Measurements from ENCODE around the gene RASGRP2. TPM values are rescaled to one million over a fixed set of nuclear protein-coding genes. Genes with fewer than 3 reads are reported as not detected.
A peak's percentile ranks its signal among the peaks of the same experiment; 100 is the strongest.

The RASGRP2 gene
- total RNA-seq, 1 experiment from 2014 or later, result 0.23 TPM

GRCh38 chr11:64742087-64742888 is 1.7 kb downstream of the RASGRP2 start:
- DNase-seq (ENCODE audit: low read depth), result no peak

GRCh38 chr11:64741375-64742086 is 2.4 kb downstream of the RASGRP2 start:
- no peak for DNase-seq (ENCODE audit: low read depth)

- no peak for DNase-seq (ENCODE audit: low read depth)
Measured at GRCh38 chr11:64739871-64740270, 4.1 kb downstream of the RASGRP2 start.

- DNase-seq (ENCODE audit: low read depth), result no peak
Measured at GRCh38 chr11:64736654-64737053, 7.3 kb downstream of the RASGRP2 start.

DNA sequence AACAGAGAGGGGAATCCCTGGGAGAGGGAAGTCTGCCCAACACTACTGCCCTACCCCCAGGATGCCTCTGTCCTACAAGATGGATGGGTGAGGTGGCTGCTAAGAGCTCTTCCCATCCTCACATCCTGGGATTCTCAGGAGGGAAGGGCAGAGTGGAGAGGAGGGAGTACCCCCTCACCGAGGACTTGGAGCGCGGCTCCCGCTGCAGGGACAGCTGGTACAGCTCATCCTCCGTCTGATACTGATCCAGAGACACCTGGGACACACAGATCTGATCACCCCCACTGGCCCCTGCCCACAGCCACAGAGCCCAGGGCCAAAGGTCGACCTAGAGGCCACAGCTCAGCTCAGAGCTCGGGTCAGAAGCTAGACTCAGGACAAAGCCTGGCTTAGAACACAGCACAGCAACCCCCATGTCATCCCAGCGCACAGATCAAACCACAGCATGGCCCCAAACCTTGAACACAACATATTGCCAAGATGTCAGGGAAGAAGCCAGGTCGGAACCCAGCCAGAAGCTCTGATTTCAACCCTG is 8.2 kb downstream of the RASGRP2 start:
- no peak for DNase-seq (ENCODE audit: low read depth)

- no peak for DNase-seq (ENCODE audit: low read depth)
Measured at GRCh38 chr11:64734811-64735724, 8.9 kb downstream of the RASGRP2 start.

DNA sequence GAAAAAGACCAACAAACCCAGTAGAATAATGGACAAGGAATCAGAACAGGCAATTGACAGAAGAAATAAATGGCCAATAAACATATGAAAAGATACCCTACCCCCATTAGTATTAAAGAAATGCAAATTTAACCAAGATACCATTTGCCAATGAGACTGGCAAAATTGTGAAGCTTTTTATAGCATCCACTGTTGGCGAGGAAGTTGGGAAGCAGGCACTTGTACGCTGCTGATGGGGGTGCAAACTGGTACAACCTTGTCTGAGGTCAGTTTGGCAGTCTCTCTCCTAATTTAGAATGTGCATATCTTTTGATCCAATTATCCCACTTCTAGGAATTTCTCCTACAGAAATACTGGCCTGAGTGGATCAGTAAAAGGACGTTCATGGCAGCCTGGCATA is 12.3 kb downstream of the RASGRP2 start:
- DNase-seq (ENCODE audit: low read depth), result no peak

DNA sequence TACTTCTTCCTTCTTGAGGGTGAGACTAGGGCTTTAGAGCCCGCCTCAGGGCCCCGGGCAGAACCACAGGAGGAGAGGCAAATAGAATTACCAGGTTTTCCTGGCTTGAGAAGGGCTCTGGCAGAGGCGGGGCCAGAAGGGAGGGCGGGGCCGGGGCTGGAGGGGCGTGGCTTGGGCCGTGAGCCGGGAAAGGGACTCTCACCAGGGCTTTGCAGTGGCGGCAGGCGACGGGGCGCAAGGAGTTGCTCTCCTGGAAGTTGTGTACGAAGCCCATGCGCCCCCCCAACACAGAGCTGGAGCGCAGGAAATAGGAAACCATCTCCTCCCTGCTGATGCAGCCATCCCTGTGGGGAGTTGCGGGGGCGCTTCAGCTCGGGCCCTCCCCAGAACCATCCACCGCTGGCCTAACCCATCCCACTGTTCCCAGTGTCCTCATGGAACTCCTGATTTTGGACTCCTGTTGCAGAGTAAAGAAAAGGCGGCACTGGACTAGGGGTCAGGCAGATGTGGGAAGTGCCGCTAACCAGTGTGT is 14.0 kb downstream of the RASGRP2 start:
- no peak for DNase-seq (ENCODE audit: low read depth)

- DNase-seq (ENCODE audit: low read depth), result no peak
Measured at GRCh38 chr11:64728757-64729365, 15.1 kb downstream of the RASGRP2 start.

GRCh38 chr11:64726867-64727530 is 16.9 kb downstream of the RASGRP2 start:
- no peak for DNase-seq (ENCODE audit: low read depth)

DNA sequence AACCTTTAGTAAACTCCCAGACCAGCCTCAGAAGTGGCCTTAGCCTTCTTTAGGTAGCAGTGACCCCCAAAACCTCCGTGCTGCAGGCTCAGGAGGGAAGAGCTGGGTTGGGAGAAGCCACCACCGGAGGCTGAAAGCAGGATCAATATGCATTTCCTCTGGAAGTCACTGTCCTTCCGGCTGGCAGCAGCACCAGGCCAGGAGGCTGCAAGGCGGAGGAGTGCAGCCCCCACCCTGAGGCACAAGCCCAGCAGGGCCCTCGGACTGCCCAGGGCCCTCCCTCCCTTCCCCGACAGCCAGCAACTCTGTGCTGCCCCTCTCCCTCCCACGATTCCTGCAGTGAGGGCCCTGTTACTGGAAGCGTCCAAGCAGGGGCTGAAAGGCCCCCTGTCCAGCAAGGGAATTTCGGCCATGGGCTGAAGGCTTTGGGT is 17.7 kb downstream of the RASGRP2 start:
- no peak for DNase-seq (ENCODE audit: low read depth)

DNA sequence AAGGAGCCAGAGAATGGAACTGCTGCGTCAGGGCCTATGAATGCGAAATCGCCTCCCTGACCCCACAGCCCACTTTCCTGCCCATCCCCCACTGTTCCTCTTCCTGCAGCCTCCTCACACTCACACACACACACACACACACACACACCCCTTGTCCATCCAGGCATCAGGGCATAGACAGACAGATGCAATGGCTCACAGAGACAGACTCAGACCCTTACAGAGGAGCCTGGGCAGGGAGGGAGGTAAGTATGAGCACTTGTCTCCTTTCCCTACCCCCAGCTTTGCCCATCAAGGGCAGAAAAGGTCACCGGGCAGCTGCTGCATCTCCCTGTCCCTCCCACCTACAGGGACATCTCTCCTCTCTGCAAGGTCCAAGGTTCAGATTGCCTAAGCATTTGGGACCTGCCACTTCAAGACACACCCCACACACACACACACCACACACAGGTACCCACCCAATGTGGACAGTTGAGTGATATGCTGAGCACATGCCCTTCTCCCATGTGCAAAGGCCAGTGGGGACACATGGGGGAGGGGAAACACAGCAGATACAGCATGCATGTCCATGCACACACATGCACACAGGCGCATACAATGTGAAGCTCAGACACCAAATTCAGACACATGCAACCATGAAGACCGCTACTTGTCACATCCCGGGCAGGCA is 18.9 kb downstream of the RASGRP2 start:
- DNase-seq (ENCODE audit: low read depth), result no peak

GRCh38 chr11:64723907-64724862 is 19.8 kb downstream of the RASGRP2 start:
- no peak for DNase-seq (ENCODE audit: low read depth)

DNA sequence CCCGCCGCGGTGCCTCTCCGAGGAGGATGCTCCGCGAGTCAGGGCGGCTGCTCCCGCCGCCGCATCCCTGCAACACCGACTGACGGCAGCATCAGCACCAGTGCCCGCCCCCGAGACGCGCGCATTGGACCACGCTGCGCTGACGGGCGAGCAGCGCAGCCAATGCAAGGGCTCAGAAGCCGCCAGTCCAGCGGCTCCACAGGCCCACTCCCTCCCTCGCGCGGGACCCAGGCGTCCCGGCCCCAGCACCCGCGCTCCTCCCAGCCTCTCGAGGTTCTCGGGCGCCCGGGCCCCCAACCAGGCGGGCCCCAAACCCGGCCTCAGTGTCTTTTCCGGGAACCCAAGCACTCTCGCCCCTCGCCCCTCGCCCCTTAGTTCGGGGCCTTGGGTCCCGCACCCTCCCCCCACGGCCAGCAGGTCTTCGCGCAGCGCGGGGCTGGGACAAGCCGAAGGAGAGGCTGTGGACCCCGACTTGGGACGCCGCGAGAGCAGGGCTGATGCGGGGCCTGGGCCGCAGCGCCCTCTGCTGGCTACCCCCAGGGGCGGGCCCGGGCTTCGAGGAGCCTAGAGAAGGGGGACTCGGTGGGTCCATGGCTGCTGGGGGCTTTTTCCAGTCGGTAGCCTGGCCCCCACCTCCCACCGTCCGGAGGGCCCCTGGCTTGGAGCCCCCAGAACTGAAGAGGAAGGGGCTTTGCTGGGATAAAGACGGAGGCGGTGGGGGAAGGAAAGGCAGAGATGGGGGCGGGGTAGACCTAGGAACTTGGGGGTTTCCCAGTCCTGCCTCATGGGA is 20.6 kb downstream of the RASGRP2 start, which contains the start of gene NRXN2:
Gene NRXN2, minus strand, starts transcription at position 81 of the 790 bp plus-strand sequence. CDS start 9,498 bp downstream, outside the sequence.
- peak; percentile 73 for DNase-seq (ENCODE audit: low read depth)

DNA sequence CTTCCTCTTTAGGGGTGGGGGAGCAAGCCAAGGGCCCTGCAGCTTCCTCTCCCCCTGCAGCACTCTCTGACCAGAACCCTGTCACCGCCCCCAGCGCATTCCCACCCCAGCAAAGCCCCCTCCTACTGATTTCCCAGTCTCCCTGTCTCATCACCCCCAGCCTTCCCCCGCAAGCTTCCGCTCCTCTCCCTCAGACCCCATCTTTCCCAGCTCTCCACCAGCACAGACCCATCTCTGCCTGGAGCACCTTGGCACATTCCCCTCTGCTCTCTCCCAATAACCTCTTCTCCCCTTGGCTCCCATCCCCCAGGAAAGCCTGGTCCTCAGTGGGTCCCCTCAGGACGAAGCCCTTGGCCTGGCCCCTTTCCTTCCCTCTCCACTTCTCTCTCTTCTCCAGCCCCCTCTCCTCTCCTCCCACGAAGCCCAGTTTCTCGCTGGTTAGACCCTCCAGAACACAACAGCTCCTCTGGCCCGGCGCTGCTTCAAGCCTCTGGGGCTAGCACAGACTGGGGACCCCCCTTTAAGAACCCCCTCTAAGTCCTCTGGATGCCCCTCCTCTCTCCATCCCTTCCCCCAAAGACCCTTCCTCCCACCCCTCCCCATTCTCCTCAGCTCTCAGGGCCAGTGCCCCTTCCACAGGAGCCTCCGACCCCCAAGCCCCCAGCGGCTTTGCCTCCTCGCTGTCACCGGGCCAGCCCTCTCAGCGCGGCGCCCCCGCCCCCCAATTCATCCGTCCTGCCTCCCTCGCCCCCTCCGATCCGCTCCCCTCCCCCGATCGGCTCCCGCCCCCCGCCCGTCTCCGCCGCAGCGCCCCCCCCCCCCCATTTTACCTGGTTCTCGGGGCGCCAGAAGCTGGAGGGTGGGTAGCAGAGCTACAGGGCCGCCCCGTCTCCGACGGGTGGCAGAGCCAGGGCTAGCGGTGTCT is 21.5 kb downstream of the RASGRP2 start:
- no peak for DNase-seq (ENCODE audit: low read depth)

- no peak for DNase-seq (ENCODE audit: low read depth)
Measured at GRCh38 chr11:64721359-64721699, 22.6 kb downstream of the RASGRP2 start.
